ENCODE results near the gene SLX1A.
"Not testable (repeated sequence)": the region's sequence is repeated elsewhere in the genome, so short reads cannot be mapped to it uniquely, and the experiment has no call there.

SLX1A gene

GRCh38 chr16:30151091-30151490 lies 42.6 kb upstream of the SLX1A start:
- DNase-seq (ENCODE audit: low read depth, low spot score) = no peak
- POLR2A ChIA-PET = no interaction called here
- H3K4me3 ChIP-seq (ENCODE audit: low read depth, low read length) = no peak overlapping the region
- CTCF ChIA-PET = interaction anchor here (0.7 kb wide), 1 partner anchor 8 kb away, joined by 4 read pairs; no protein-coding TSS in a partner anchor
- no peak for TF ChIP-seq CTCF (IDR thresholded peaks at IDR 0.05; ENCODE audit: insufficient read depth, low read length, missing control alignments)

GRCh38 chr16:30152517-30152916 lies 41.2 kb upstream of the SLX1A start:
- DNase-seq (ENCODE audit: low read depth, low spot score) = no peak
- H3K4me3 ChIP-seq (ENCODE audit: low read depth, low read length) = no peak overlapping the region
- no peak for TF ChIP-seq CTCF (IDR thresholded peaks at IDR 0.05; ENCODE audit: insufficient read depth, low read length, missing control alignments)
- CTCF ChIA-PET = no interaction called here
- POLR2A ChIA-PET = no interaction called here

- H3K4me3 ChIP-seq (ENCODE audit: low read depth, low read length) = no peak overlapping the region
- DNase-seq (ENCODE audit: low read depth, low spot score) = no peak
- TF ChIP-seq CTCF (IDR thresholded peaks at IDR 0.05; ENCODE audit: insufficient read depth, low read length, missing control alignments) = no peak
- POLR2A ChIA-PET = no interaction called here
- CTCF ChIA-PET = interaction anchor here (1.1 kb wide), 1 partner anchor 63 kb away, joined by 3 read pairs; no protein-coding TSS in a partner anchor
Observed at GRCh38 chr16:30155188-30155587, 38.5 kb upstream of the SLX1A start.

- no peak overlapping the region for H3K4me3 ChIP-seq (ENCODE audit: low read depth, low read length)
Observed at GRCh38 chr16:30157214-30157613, 36.5 kb upstream of the SLX1A start.

GRCh38 chr16:30163538-30163937 lies 30.1 kb upstream of the SLX1A start:
- ChIA-PET CTCF (no interaction called here), POLR2A (no interaction called here)
- TF ChIP-seq CTCF (IDR thresholded peaks at IDR 0.05; ENCODE audit: insufficient read depth, low read length, missing control alignments) = no peak
- H3K4me3 ChIP-seq (ENCODE audit: low read depth, low read length) = no peak overlapping the region
- DNase-seq (ENCODE audit: low read depth, low spot score) = no peak

More at GRCh38 chr16:30157214-30157613, 36.5 kb upstream of the SLX1A start:
- CTCF ChIA-PET = no interaction called here
- POLR2A ChIA-PET = interaction anchor here (0.6 kb wide), 1 partner anchor 477 kb away, joined by 4 read pairs; no protein-coding TSS in a partner anchor
- no peak for TF ChIP-seq CTCF (IDR thresholded peaks at IDR 0.05; ENCODE audit: insufficient read depth, low read length, missing control alignments)
- DNase-seq (ENCODE audit: low read depth, low spot score) = no peak

GRCh38 chr16:30166202-30166902 lies 27.3 kb upstream of the SLX1A start:
- DNase-seq (ENCODE audit: low read depth, low spot score) = no peak
- H3K4me3 ChIP-seq (ENCODE audit: low read depth, low read length) = no peak overlapping the region
- POLR2A ChIA-PET = no interaction called here
- no peak for TF ChIP-seq CTCF (IDR thresholded peaks at IDR 0.05; ENCODE audit: insufficient read depth, low read length, missing control alignments)
- CTCF ChIA-PET = no interaction called here

GRCh38 chr16:30168746-30169145 lies 24.9 kb upstream of the SLX1A start:
- POLR2A ChIA-PET; DNase-seq (ENCODE audit: low read depth, low spot score); H3K4me3 ChIP-seq (ENCODE audit: low read depth, low read length); CTCF ChIA-PET: not testable (repeated sequence)

- POLR2A ChIA-PET; CTCF ChIA-PET; DNase-seq (ENCODE audit: low read depth, low spot score); H3K4me3 ChIP-seq (ENCODE audit: low read depth, low read length): not testable (repeated sequence)
Observed at GRCh38 chr16:30169416-30169815, 24.3 kb upstream of the SLX1A start.

GRCh38 chr16:30170145-30170544 lies 23.5 kb upstream of the SLX1A start:
- POLR2A ChIA-PET; H3K4me3 ChIP-seq (ENCODE audit: low read depth, low read length); DNase-seq (ENCODE audit: low read depth, low spot score); CTCF ChIA-PET: not testable (repeated sequence)
